Effector memory CD8-positive, alpha-beta T cell (primary cell): ENCODE measurements around the gene CCNK.

Experiments used
- ATAC-seq: fragments of 150-1000 bp; cut with Tn5 transposase; replicated peaks from 2 replicates; pipeline ENCODE4 v1.10.0; 2021; ENCODE audit warnings: mild to moderate bottlenecking, moderate library complexity
- DNase-seq, 3 experiments: peaks; one replicate each; pipeline ENCODE4 v3.0.0; 2021
- H3K27ac Mint-ChIP-seq, 2 donors: one replicate each; pipeline ENCODE4 v1.8.0; 2022; ENCODE audit warnings: mild to moderate bottlenecking in 2 of 2, mixed read lengths in 2 of 2, moderate library complexity in 2 of 2
- H3K27me3 Mint-ChIP-seq, 2 donors: one replicate each; pipeline ENCODE4 v1.8.0; 2022; ENCODE audit warnings: mixed read lengths in 2 of 2
- H3K36me3 Mint-ChIP-seq: one replicate; pipeline ENCODE4 v1.8.0; 2022; ENCODE audit warnings: mild to moderate bottlenecking, moderate library complexity, mixed read lengths; ENCODE audit not compliant: insufficient read depth
- H3K4me1 Mint-ChIP-seq, 2 donors: one replicate each; pipeline ENCODE4 v1.8.0; 2022; ENCODE audit warnings: low read depth in 2 of 2, mixed read lengths in 2 of 2
- H3K4me3 Mint-ChIP-seq, 2 donors: one replicate each; pipeline ENCODE4 v1.8.0; 2022; ENCODE audit warnings: mild to moderate bottlenecking in 2 of 2, mixed read lengths in 2 of 2, moderate library complexity in 2 of 2
- H3K9me3 Mint-ChIP-seq, 2 donors: one replicate each; pipeline ENCODE4 v1.8.0; 2022; ENCODE audit warnings: mixed read lengths in 2 of 2

Gene CCNK

GRCh38 chr14:99522457-99522891, 41.3 kb downstream of the CCNK start:
- H3K9me3 Mint-ChIP-seq, result no peaks in the 10 kb centered on the region
- DNase-seq, result no peak
- no peak overlapping the region for H3K27ac Mint-ChIP-seq
- H3K4me3 Mint-ChIP-seq, result no peak overlapping the region
- ATAC-seq, result no peak
- H3K27me3 Mint-ChIP-seq, result no peaks in the 10 kb centered on the region
- peaks cover 12% of the 10 kb centered on the region for H3K36me3 Mint-ChIP-seq
- peaks cover 6 to 10% of the 10 kb centered on the region in 2 donors for H3K4me1 Mint-ChIP-seq

DNA sequence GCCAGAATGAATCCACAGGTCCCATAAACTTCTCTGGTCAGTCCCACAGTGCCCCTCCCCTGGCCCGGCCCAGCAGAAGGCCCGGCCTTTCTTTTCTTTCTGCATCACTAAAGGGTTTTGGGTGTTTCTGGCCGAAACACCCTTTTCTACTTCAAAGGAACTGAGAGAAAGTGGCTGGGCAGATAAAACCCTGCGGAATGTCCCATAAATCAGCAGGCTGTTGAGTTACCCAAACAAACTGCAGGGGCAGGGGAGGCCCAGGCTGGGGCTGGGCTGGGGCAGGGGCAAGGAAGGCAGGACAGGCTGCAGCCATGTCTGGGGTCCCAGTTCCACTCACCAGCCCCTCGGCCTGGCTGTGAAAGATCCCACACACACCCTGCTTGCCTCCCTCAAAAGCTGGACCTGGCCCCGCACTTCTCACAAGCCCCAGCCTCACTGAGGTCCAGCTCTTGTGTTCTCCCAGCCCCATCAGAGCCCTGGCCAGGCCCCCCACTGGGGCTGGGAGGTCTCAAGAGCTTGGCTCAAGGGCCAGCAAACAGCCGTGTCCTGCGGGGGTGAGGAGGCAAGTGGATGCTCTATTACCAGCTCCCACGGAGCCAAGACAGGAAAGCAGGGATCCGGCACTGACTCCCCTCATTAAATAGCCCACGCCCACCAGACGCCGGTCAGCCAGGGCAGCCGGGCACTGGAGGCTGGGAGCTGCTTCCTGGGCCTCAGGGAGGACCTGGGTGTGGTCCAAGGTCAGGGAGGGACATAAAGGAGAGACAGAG, 41.9 kb downstream of the CCNK start:
- H3K9me3 Mint-ChIP-seq, result no peaks in the 10 kb centered on the region
- no peaks in the 10 kb centered on the region for H3K27me3 Mint-ChIP-seq
- no peak overlapping the region for H3K4me3 Mint-ChIP-seq
- peaks cover 12% of the 10 kb centered on the region for H3K36me3 Mint-ChIP-seq
- no peak overlapping the region for H3K27ac Mint-ChIP-seq
- H3K4me1 Mint-ChIP-seq, result peaks cover 6 to 10% of the 10 kb centered on the region in 2 donors
- no peak for DNase-seq
- no peak for ATAC-seq

DNA sequence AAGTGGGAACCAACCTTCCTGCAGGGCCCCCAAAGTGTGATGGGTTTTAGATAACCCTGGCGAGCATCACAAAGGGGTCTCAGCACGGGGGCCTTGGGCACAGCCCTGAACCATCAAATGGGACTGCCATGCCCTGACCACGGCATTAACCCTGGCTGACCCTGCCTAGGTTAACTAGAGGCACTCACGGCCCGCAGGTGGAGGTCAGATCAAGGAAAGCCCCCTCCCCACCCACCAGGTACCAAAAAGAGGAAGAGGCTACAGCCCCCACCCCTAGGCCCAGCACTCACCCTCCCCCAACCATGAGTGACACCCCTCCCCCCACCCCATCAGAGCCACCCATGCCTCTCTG, 42.5 kb downstream of the CCNK start:
- DNase-seq (no peak), ATAC-seq (no peak)
- Mint-ChIP-seq H3K9me3 (no peaks in the 10 kb centered on the region), H3K27me3 (no peaks in the 10 kb centered on the region), H3K4me1 (peaks cover 6 to 10% of the 10 kb centered on the region in 2 donors), H3K36me3 (peaks cover 15% of the 10 kb centered on the region), H3K27ac (no peak overlapping the region), H3K4me3 (no peak overlapping the region)

DNA sequence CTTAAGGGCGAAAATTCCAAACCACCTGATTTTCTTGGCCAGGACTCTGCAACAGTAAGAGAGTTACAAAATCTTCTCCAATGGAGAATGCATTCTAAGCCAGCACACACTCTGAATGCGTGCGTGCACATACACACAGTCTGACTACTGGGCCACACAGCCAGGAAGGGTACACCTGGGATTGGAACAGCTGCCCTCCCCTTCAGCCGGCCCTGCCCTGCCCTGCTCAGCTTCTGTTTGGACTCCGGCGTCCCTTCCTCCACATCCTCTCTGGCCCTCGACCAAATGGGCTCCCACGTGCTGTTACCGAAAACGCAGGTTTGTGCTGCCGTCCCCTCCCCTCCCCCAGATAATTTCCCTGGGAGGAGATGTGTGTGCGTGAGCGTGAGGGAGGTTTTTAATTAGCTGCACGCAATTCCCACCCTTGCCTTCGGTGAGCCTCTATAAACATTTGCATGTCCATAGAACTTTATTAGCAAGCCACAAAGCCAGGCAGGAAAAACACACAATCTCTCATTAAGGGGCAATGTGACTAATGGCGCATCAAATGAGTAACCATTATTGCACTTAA, 43.0 kb downstream of the CCNK start:
- no peak overlapping the region for H3K27ac Mint-ChIP-seq

GRCh38 chr14:99524804-99525698, 43.8 kb downstream of the CCNK start:
- H3K36me3 Mint-ChIP-seq, result peaks cover 15% of the 10 kb centered on the region
- peaks cover 6 to 10% of the 10 kb centered on the region in 2 donors for H3K4me1 Mint-ChIP-seq
- peak overlapping the region in 1 of 2 donors; percentile 31 for H3K4me3 Mint-ChIP-seq
- H3K27ac Mint-ChIP-seq, result peak overlapping the region in 1 of 2 donors; percentile 27
- H3K27me3 Mint-ChIP-seq, result no peaks in the 10 kb centered on the region
- no peak for DNase-seq
- ATAC-seq, result no peak
- H3K9me3 Mint-ChIP-seq, result no peaks in the 10 kb centered on the region

More for the DNA sequence above, 43.0 kb downstream of the CCNK start:
- ATAC-seq, result no peak
- Mint-ChIP-seq H3K4me1 (peaks cover 6 to 10% of the 10 kb centered on the region in 2 donors), H3K27me3 (no peaks in the 10 kb centered on the region), H3K4me3 (no peak overlapping the region), H3K36me3 (peaks cover 15% of the 10 kb centered on the region), H3K9me3 (no peaks in the 10 kb centered on the region)
- no peak for DNase-seq

DNA sequence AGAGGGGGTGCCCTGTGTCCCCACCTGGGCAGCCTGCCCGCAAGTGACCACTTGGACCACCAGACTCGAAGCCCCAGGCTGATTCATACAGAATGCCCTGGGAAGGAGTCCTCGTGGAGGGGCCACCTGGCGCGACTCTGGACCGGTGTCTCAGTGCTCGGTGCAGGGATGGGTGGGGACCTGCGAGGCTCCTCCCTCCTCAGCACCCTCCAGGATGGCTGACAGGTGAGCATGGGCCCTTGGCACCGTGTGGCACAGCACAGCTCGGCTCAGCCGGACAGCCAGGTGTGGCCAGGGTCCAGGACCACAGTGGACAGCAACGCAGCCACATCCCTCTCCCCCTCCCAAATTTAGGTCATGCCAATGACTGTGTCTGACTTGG, 44.5 kb downstream of the CCNK start:
- H3K27ac Mint-ChIP-seq, result peak overlapping the region in 1 of 2 donors; percentile 27
- H3K4me1 Mint-ChIP-seq, result peaks cover 6 to 10% of the 10 kb centered on the region in 2 donors
- no peak for ATAC-seq
- peaks cover 15% of the 10 kb centered on the region for H3K36me3 Mint-ChIP-seq
- no peaks in the 10 kb centered on the region for H3K27me3 Mint-ChIP-seq
- DNase-seq, result no peak
- H3K9me3 Mint-ChIP-seq, result no peaks in the 10 kb centered on the region
- no peak overlapping the region for H3K4me3 Mint-ChIP-seq

DNA sequence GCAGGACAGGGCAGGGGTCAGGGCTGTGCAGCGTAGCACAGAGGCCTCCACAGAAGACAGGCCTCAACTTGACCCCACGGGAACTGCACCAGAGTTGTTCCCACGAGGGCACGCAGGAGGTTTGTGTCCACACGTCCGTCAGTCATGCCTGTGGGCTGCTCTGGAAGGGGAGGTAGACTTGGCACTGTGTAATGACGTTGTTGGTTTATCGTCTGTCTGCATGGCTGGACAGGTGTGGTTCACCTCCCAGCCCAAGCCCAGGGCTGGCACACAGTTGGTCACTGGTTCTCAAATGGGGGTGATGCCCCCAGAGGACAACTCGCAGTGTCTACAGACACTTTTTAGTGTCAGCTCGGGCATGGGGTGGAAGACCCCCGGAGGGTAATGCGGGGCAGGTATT, 45.8 kb downstream of the CCNK start:
- H3K9me3 Mint-ChIP-seq, result no peaks in the 10 kb centered on the region
- no peak for ATAC-seq

DNA sequence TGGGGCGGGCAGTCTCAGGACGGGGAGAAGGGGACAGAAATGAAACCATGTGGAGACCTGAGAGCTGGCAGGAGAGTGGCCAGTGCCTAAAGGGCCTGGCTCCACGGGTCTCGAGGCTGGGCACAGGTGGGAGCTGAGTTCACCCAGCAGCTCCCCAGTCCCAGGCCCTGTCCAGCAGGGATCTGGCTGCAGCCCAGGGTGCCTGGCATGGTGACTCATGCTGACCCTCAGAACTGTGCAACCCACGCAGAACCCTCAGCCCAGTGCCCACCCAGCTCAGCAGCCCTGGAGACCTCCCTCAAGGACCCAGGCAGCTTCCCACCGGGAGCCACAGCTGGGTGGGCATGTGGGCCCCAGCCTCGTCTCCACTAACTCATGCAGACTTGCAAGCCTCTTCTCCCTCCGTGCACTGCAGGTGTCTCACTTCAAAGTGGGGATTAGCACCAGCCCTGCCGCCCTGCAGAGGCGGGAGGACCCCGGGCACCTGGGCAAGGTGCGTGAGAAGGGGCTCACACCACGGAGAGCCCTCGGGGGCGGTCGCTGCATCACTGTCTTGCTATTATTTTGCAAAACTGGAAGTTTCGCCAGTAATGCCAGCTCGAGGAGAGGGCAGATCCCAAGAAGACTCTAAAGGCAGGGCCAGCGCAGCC, 46.3 kb downstream of the CCNK start:
- Mint-ChIP-seq H3K9me3 (no peaks in the 10 kb centered on the region), H3K36me3 (peaks cover 7% of the 10 kb centered on the region), H3K4me1 (peaks cover 6 to 12% of the 10 kb centered on the region in 2 donors), H3K27ac (no peak overlapping the region), H3K4me3 (no peak overlapping the region), H3K27me3 (no peaks in the 10 kb centered on the region)
- DNase-seq, result no peak
- no peak for ATAC-seq

More for the DNA sequence above, 45.8 kb downstream of the CCNK start:
- Mint-ChIP-seq H3K4me1 (peaks cover 6 to 12% of the 10 kb centered on the region in 2 donors), H3K4me3 (no peak overlapping the region), H3K27me3 (no peaks in the 10 kb centered on the region), H3K36me3 (peaks cover 10% of the 10 kb centered on the region), H3K27ac (no peak overlapping the region)
- no peak for DNase-seq

- H3K9me3 Mint-ChIP-seq, result no peaks in the 10 kb centered on the region
- no peaks in the 10 kb centered on the region for H3K27me3 Mint-ChIP-seq
- no peak overlapping the region for H3K4me3 Mint-ChIP-seq
- DNase-seq, result no peak
- ATAC-seq, result no peak
- no peak overlapping the region for H3K27ac Mint-ChIP-seq
- peaks cover 6 to 11% of the 10 kb centered on the region in 2 donors for H3K4me1 Mint-ChIP-seq
- peaks cover 5% of the 10 kb centered on the region for H3K36me3 Mint-ChIP-seq
Measured at GRCh38 chr14:99529899-99530298, 48.7 kb downstream of the CCNK start.

- H3K9me3 Mint-ChIP-seq, result no peaks in the 10 kb centered on the region
- ATAC-seq, result no peak
- no peak overlapping the region for H3K4me3 Mint-ChIP-seq
- peaks cover 5% of the 10 kb centered on the region for H3K36me3 Mint-ChIP-seq
- no peak overlapping the region for H3K27ac Mint-ChIP-seq
- peaks cover 0 to 5% of the 10 kb centered on the region in 2 donors for H3K4me1 Mint-ChIP-seq
- H3K27me3 Mint-ChIP-seq, result no peaks in the 10 kb centered on the region
- no peak for DNase-seq
Measured at GRCh38 chr14:99530407-99531155, 49.4 kb downstream of the CCNK start.

GRCh38 chr14:99531251-99532096, 50.3 kb downstream of the CCNK start:
- DNase-seq, result no peak
- H3K27me3 Mint-ChIP-seq, result no peaks in the 10 kb centered on the region
- H3K9me3 Mint-ChIP-seq, result no peaks in the 10 kb centered on the region
- ATAC-seq, result no peak
- H3K4me3 Mint-ChIP-seq, result no peak overlapping the region
- H3K27ac Mint-ChIP-seq, result no peak overlapping the region
- peaks cover 0 to 2% of the 10 kb centered on the region in 2 donors for H3K4me1 Mint-ChIP-seq
- H3K36me3 Mint-ChIP-seq, result peaks cover 5% of the 10 kb centered on the region

DNA sequence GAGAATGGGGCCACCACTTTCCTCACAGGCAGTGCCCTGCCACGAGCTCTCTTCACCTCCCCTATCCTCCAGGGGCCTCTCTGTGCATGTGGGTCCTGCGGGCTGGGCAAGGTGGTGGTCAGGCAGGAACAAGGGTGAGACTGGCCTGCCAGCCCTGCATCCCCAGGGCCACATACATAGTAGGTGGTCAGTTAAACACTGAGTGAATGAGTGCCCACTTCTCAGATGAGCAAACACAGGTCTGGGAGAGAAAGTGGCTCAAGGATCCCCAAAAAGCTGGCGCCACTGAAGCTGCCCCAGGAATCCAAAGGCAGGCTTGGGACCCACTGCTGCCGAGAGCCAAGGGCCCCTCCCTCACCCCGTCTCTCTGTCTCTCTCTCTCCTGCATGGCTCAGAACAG, 51.1 kb downstream of the CCNK start:
- H3K36me3 Mint-ChIP-seq, result peaks cover 5% of the 10 kb centered on the region
- no peaks in the 10 kb centered on the region for H3K27me3 Mint-ChIP-seq
- no peaks in the 10 kb centered on the region for H3K9me3 Mint-ChIP-seq
- ATAC-seq (no peak), DNase-seq (no peak)
- no peak overlapping the region for H3K4me3 Mint-ChIP-seq
- H3K27ac Mint-ChIP-seq, result peak overlapping the region in 1 of 2 donors; percentile 67
- H3K4me1 Mint-ChIP-seq, result peaks cover 0 to 2% of the 10 kb centered on the region in 2 donors
